ENCODE results near the gene GRID2. TPM values are rescaled to one million over a fixed set of nuclear protein-coding genes. Genes with fewer than 3 reads are reported as not detected.

GRID2 gene
- total RNA-seq, 2 donors from 2014 or later = 0.28 TPM; not detected in 1

- DNase-seq (ENCODE audit: low spot score) (no peak), ATAC-seq (ENCODE audit: insufficient number of reproducible peaks, low FRiP score, low read depth) (no peak)
- Histone ChIP-seq H3K27me3 (replicated peaks; ENCODE audit: insufficient read depth) (no peaks in the 10 kb centered on the region), H3K9me3 (no peaks in the 10 kb centered on the region), H3K4me1 (ENCODE audit: control insufficient read depth in 1 of 2, low read depth in 2 of 2) (no peaks in the 10 kb centered on the region), H3K4me3 (no peak overlapping the region), H3K36me3 (no peaks in the 10 kb centered on the region), H3K27ac (no peak overlapping the region)
- no peak for TF ChIP-seq CTCF (IDR thresholded peaks at IDR 0.05)
These were observed 726.9 kb downstream of the GRID2 start for GRCh38 chr4:93030670-93031069.

- no peak for TF ChIP-seq CTCF (IDR thresholded peaks at IDR 0.05)
- H3K27ac ChIP-seq = no peak overlapping the region
- DNase-seq (ENCODE audit: low spot score) = no peak
- no peaks in the 10 kb centered on the region for H3K36me3 ChIP-seq
- no peaks in the 10 kb centered on the region for H3K9me3 ChIP-seq
- no peaks in the 10 kb centered on the region for H3K4me1 ChIP-seq (ENCODE audit: control insufficient read depth in 1 of 2, low read depth in 2 of 2)
- no peak overlapping the region for H3K4me3 ChIP-seq
- ATAC-seq (ENCODE audit: insufficient number of reproducible peaks, low FRiP score, low read depth) = no peak
- no peaks in the 10 kb centered on the region for H3K27me3 ChIP-seq (replicated peaks; ENCODE audit: insufficient read depth)
These were observed 727.8 kb downstream of the GRID2 start for GRCh38 chr4:93031431-93032098.

- no peaks in the 10 kb centered on the region for H3K36me3 ChIP-seq
- ATAC-seq (ENCODE audit: insufficient number of reproducible peaks, low FRiP score, low read depth) = no peak
- H3K27ac ChIP-seq = no peak overlapping the region
These were observed 739.0 kb downstream of the GRID2 start for GRCh38 chr4:93042746-93043145.

DNA sequence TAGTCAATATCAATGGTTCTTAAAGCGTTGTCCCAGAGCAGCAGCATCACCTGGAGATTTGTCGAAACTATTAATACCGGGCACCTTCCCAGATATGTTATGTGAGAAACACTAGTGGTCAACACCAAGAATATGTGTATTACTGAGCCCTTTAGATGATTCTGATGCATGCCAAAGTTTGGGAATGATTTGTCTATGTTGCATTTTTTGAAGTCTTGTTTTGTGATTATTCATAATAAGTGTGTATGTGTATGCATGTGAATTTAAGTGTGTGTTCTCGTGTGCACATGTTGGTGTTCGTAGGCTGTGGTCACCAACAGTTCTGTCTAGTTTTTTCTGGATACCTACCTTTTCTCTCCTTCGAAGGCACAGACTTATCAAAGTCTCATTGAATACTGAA lies 749.4 kb downstream of the GRID2 start:
- Histone ChIP-seq H3K27me3 (replicated peaks; ENCODE audit: insufficient read depth) (no peaks in the 10 kb centered on the region), H3K9me3 (no peaks in the 10 kb centered on the region), H3K4me1 (ENCODE audit: control insufficient read depth in 1 of 2, low read depth in 2 of 2) (no peaks in the 10 kb centered on the region), H3K4me3 (no peak overlapping the region), H3K36me3 (no peaks in the 10 kb centered on the region), H3K27ac (no peak overlapping the region)
- DNase-seq (ENCODE audit: low spot score) (no peak), ATAC-seq (ENCODE audit: insufficient number of reproducible peaks, low FRiP score, low read depth) (no peak)
- TF ChIP-seq CTCF (IDR thresholded peaks at IDR 0.05) = no peak

More at GRCh38 chr4:93042746-93043145, 739.0 kb downstream of the GRID2 start:
- TF ChIP-seq CTCF (IDR thresholded peaks at IDR 0.05) = no peak
- Histone ChIP-seq H3K9me3 (no peaks in the 10 kb centered on the region), H3K4me3 (no peak overlapping the region), H3K4me1 (ENCODE audit: control insufficient read depth in 1 of 2, low read depth in 2 of 2) (no peaks in the 10 kb centered on the region), H3K27me3 (replicated peaks; ENCODE audit: insufficient read depth) (no peaks in the 10 kb centered on the region)
- DNase-seq (ENCODE audit: low spot score) = no peak

DNA sequence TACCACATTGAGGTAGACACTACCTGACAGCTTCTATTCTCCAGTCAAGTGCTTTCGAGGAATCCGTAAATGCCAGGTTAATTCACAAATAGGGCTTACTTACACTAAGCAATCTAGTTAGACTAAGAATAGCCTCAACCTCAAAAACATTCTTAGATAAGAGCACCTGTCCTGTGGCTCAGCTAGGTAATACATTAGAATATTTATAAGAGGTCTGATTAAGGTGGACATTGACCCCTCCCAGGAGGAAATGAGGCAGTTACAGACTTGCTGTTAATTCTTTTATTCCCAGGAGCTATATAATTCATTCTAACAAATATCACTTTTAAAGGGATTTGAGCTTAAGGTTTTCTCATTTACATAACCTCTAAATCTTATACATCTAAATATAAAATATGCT lies 758.1 kb downstream of the GRID2 start:
- Histone ChIP-seq H3K36me3 (no peaks in the 10 kb centered on the region), H3K9me3 (no peaks in the 10 kb centered on the region), H3K27ac (no peak overlapping the region), H3K27me3 (replicated peaks; ENCODE audit: insufficient read depth) (no peaks in the 10 kb centered on the region), H3K4me3 (no peak overlapping the region), H3K4me1 (ENCODE audit: control insufficient read depth in 1 of 2, low read depth in 2 of 2) (no peaks in the 10 kb centered on the region)
- ATAC-seq (ENCODE audit: insufficient number of reproducible peaks, low FRiP score, low read depth) = no peak
- TF ChIP-seq CTCF (IDR thresholded peaks at IDR 0.05) = no peak
- no peak for DNase-seq (ENCODE audit: low spot score)

Measured in thoracic aorta (tissue), 2 donors.